ENCODE data around the gene PAM. TPM values are rescaled to one million over a fixed set of nuclear protein-coding genes. Genes with fewer than 3 reads are reported as not detected.

The PAM gene
- total RNA-seq, 4 donors from 2014 or later: 102 to 210 (median 172) TPM

DNA sequence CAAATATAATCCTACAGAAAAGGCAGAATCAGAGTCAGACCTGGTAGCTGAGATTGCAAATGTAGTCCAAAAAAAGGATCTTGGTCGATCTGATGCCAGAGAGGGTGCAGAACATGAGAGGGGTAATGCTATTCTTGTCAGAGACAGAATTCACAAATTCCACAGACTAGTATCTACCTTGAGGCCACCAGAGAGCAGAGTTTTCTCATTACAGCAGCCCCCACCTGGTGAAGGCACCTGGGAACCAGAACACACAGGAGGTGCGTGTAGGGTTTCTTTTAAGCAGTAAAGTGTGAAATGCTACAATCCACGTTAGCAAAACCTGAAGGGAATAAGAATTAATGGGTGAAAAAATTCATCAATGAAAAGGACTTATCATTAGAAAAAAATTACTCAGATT is 219.1 kb downstream of the PAM start:
- H3K4me1 ChIP-seq: peaks cover 27 to 38% of the 10 kb centered on the region in 2 donors
- DNase-seq (no peak), ATAC-seq (no peak)
- intact Hi-C loops (cut with DNase I; ENCODE audit: low total_unique reads): loop anchor here (5.0 kb wide), 1 partner anchor 192 kb away; no protein-coding TSS in a partner anchor
- H3K27me3 ChIP-seq: no peaks in the 10 kb centered on the region
- no peaks in the 10 kb centered on the region for H3K9me3 ChIP-seq
- in situ Hi-C loops (cut with MboI; ENCODE audit: low sequenced_read_pairs in 4 of 4): loop anchor here in 3 of 4 donors (10.0 to 25.0 kb wide), 2 partner anchors 187 to 189 kb away; no protein-coding TSS in a partner anchor
- H3K36me3 ChIP-seq: no peaks in the 10 kb centered on the region
- no peak for TF ChIP-seq POLR2A (IDR thresholded peaks at IDR 0.05)
- TF ChIP-seq, protein P1, sequence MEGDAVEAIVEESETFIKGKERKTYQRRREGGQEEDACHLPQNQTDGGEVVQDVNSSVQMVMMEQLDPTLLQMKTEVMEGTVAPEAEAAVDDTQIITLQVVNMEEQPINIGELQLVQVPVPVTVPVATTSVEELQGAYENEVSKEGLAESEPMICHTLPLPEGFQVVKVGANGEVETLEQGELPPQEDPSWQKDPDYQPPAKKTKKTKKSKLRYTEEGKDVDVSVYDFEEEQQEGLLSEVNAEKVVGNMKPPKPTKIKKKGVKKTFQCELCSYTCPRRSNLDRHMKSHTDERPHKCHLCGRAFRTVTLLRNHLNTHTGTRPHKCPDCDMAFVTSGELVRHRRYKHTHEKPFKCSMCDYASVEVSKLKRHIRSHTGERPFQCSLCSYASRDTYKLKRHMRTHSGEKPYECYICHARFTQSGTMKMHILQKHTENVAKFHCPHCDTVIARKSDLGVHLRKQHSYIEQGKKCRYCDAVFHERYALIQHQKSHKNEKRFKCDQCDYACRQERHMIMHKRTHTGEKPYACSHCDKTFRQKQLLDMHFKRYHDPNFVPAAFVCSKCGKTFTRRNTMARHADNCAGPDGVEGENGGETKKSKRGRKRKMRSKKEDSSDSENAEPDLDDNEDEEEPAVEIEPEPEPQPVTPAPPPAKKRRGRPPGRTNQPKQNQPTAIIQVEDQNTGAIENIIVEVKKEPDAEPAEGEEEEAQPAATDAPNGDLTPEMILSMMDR (IDR thresholded peaks at IDR 0.05 in 4 of 5, conservative IDR thresholded peaks at IDR 0.05 in 1 of 5): no peak
- no peak overlapping the region for H3K4me3 ChIP-seq
- H3K27ac ChIP-seq: peak overlapping the region in 1 of 4 donors; percentile 2

DNA sequence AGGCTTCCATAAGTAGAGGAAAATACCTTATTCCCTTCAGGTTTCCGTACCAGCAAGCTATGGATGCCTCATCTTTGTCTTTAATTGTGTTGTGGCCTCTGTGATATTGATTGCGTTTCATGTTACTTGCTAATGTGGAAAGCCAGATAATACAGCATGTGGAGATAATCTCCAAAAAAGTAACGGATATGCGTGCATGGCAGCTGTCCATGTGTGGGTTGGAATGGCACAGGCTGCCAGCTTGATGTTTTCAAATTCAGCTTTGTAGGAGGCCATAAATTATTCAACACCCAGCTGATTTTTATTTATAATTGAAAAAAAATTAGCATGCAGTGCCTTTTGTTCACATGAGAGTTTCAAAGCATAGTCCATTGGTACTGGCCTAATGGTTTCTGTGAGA is 219.9 kb downstream of the PAM start:
- Histone ChIP-seq H3K4me3 (no peak overlapping the region), H3K36me3 (no peaks in the 10 kb centered on the region), H3K27ac (peak overlapping the region; percentile 41 to 73 (median 48)), H3K27me3 (no peaks in the 10 kb centered on the region), H3K9me3 (no peaks in the 10 kb centered on the region), H3K4me1 (peaks cover 27 to 38% of the 10 kb centered on the region in 2 donors)
- in situ Hi-C loops (cut with MboI; ENCODE audit: low sequenced_read_pairs in 4 of 4) (loop anchor here in 2 of 4 donors (10.0 kb wide), 1 partner anchor 190 kb away; no protein-coding TSS in a partner anchor), intact Hi-C loops (cut with DNase I; ENCODE audit: low total_unique reads) (no loop called here)
- no peak for DNase-seq
- TF ChIP-seq, protein P1 (IDR thresholded peaks at IDR 0.05 in 4 of 5, conservative IDR thresholded peaks at IDR 0.05 in 1 of 5): no peak
- no peak for TF ChIP-seq POLR2A (IDR thresholded peaks at IDR 0.05)
- no peak for ATAC-seq

DNA sequence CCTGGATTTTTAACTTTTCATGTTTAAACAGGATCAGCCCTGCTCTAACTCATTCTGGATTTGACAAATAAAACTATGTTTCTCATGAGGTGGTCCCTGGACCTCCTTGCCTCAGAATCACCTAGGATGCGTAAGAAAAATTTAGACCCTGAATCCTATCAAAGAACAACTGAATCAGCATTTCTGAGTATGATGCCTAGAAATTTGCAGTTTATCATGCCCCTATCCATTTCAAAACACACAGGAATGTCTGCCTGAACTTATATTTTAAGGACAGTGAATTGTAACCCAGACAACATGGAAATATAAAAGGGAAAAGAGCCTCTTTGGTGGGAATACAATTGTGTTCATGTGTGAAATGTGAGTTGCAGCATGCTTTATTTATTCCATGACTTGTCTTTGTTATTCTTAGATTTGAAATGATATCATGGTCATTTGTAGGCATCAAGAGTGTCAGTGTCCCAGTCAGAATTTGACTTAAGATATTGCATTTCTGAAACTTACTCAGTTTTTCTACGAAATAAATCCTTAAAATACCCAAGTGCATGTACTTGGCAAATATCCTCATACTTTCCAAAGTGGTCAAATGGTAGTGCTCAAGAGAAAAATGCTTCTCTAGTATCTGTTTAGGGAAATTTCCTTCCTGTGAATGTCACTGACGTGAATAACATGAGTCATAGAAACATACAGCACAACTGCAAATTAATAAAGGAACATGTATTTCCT is 220.5 kb downstream of the PAM start:
- TF ChIP-seq POLR2A (IDR thresholded peaks at IDR 0.05): no peak
- TF ChIP-seq, protein P1 (IDR thresholded peaks at IDR 0.05 in 4 of 5, conservative IDR thresholded peaks at IDR 0.05 in 1 of 5): no peak
- in situ Hi-C loops (cut with MboI; ENCODE audit: low sequenced_read_pairs in 4 of 4): loop anchor here in 2 of 4 donors (10.0 kb wide), 1 partner anchor 191 kb away; no protein-coding TSS in a partner anchor
- peaks cover 27 to 38% of the 10 kb centered on the region in 2 donors for H3K4me1 ChIP-seq
- H3K27ac ChIP-seq: peak overlapping the region; percentile 41 to 73 (median 48)
- no peaks in the 10 kb centered on the region for H3K36me3 ChIP-seq
- no peak overlapping the region for H3K4me3 ChIP-seq
- DNase-seq: no peak
- ATAC-seq: peak; percentile 62 to 82
- intact Hi-C loops (cut with DNase I; ENCODE audit: low total_unique reads): no loop called here
- no peaks in the 10 kb centered on the region for H3K9me3 ChIP-seq
- no peaks in the 10 kb centered on the region for H3K27me3 ChIP-seq

DNA sequence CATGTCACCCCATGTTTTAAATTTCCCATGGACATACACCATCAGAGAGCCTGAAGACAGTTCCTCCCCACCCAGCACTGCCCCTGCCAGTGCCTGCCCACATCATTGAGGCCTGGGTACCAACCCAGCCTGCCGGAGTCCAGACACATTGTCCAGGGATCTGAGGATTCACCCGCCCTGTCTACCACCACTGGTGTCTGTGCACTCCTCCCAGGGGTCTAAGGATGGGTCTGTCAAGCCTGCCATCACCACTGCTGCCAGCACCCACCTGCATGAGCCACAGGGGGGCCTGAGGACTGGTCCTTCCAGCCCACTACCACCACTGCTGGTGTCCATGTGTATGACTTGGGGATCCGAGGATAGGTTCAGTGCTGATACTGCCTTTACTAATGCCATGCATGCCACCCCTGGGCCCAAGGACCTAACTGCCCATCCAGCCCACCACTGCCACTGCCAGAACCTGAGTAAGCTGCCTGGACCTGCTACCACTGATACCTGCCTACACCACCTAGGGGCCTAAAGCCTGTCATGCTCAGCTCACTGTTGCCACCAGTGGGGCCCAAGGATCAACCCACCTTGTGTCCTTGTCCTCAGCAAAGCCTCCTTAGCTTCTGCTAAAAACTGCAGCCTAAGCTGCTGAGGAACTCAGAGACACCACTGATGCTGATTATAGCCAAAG is 227.0 kb downstream of the PAM start:
- no peaks in the 10 kb centered on the region for H3K27me3 ChIP-seq
- in situ Hi-C loops (cut with MboI; ENCODE audit: low sequenced_read_pairs in 4 of 4) (no loop called here), intact Hi-C loops (cut with DNase I; ENCODE audit: low total_unique reads) (no loop called here)
- no peaks in the 10 kb centered on the region for H3K9me3 ChIP-seq
- peaks cover 0 to 10% of the 10 kb centered on the region in 2 donors for H3K36me3 ChIP-seq
- no peaks in the 10 kb centered on the region for H3K4me1 ChIP-seq
- H3K27ac ChIP-seq: no peak overlapping the region
- TF ChIP-seq, protein P1 (IDR thresholded peaks at IDR 0.05 in 4 of 5, conservative IDR thresholded peaks at IDR 0.05 in 1 of 5): no peak
- no peak for TF ChIP-seq POLR2A (IDR thresholded peaks at IDR 0.05)
- ATAC-seq (no peak), DNase-seq (no peak)
- no peak overlapping the region for H3K4me3 ChIP-seq
